ENCODE results near the gene TYMP. TPM values are rescaled to one million over a fixed set of nuclear protein-coding genes. Genes with fewer than 3 reads are reported as not detected.

TYMP gene
- total RNA-seq, 1 donor from 2014 or later, result 3.3 TPM

GRCh38 chr22:50576806-50577696, 47.2 kb upstream of the TYMP start:
- H3K79me2 ChIP-seq (ENCODE audit: insufficient read depth, low read length), result peaks cover 4% of the 10 kb centered on the region
- Mint-ChIP-seq H3K9me3 (ENCODE audit: unreplicated experiment) (no peaks in the 10 kb centered on the region), H3K36me3 (ENCODE audit: low read depth, unreplicated experiment) (peaks cover 10% of the 10 kb centered on the region), H3K27ac (ENCODE audit: unreplicated experiment) (no peak overlapping the region), H3K4me3 (ENCODE audit: unreplicated experiment) (no peak overlapping the region), H3K27me3 (ENCODE audit: low read depth, unreplicated experiment) (no peaks in the 10 kb centered on the region), H3K4me1 (ENCODE audit: low read depth, unreplicated experiment) (peaks cover 3% of the 10 kb centered on the region)
- TF ChIP-seq CTCF (IDR thresholded peaks at IDR 0.05; ENCODE audit: insufficient read depth, low read depth, low read length) (no peak), EZH2 (IDR thresholded peaks at IDR 0.05; ENCODE audit: insufficient read depth, low read length) (no peak)
- no peaks in the 10 kb centered on the region for H3K36me3 ChIP-seq (ENCODE audit: insufficient read depth, low read length)
- no peak overlapping the region for H2AFZ ChIP-seq (ENCODE audit: low read depth, low read length)
- no peaks in the 10 kb centered on the region for H4K20me1 ChIP-seq (ENCODE audit: insufficient read depth, low read length)
- DNase-seq (ENCODE audit: low read depth) (no peak), FAIRE-seq (no peak)
- H3K27ac ChIP-seq (ENCODE audit: low read depth, low read length), result no peak overlapping the region
- H3K4me2 ChIP-seq (ENCODE audit: low read length), result no peak overlapping the region
- H3K9me3 ChIP-seq (ENCODE audit: insufficient read depth, low read depth, low read length), result no peaks in the 10 kb centered on the region
- H3K9ac ChIP-seq (ENCODE audit: low read length), result no peak overlapping the region
- H3K4me1 ChIP-seq (ENCODE audit: insufficient read depth, low read length), result peaks cover 8% of the 10 kb centered on the region
- H3K27me3 ChIP-seq (ENCODE audit: insufficient read depth, low read length), result peaks cover 8% of the 10 kb centered on the region
- no peak overlapping the region for H3K4me3 ChIP-seq (ENCODE audit: insufficient read depth, low read depth, low read length)

- H3K36me3 ChIP-seq (ENCODE audit: insufficient read depth, low read length), result no peaks in the 10 kb centered on the region
- no peaks in the 10 kb centered on the region for H3K9me3 ChIP-seq (ENCODE audit: insufficient read depth, low read depth, low read length)
- Mint-ChIP-seq H3K4me1 (ENCODE audit: low read depth, unreplicated experiment) (peaks cover 1% of the 10 kb centered on the region), H3K4me3 (ENCODE audit: unreplicated experiment) (no peak overlapping the region), H3K27me3 (ENCODE audit: low read depth, unreplicated experiment) (no peaks in the 10 kb centered on the region), H3K27ac (ENCODE audit: unreplicated experiment) (no peak overlapping the region), H3K9me3 (ENCODE audit: unreplicated experiment) (no peaks in the 10 kb centered on the region), H3K36me3 (ENCODE audit: low read depth, unreplicated experiment) (peaks cover 12% of the 10 kb centered on the region)
- peaks cover 8% of the 10 kb centered on the region for H3K27me3 ChIP-seq (ENCODE audit: insufficient read depth, low read length)
- no peak overlapping the region for H3K4me3 ChIP-seq (ENCODE audit: insufficient read depth, low read depth, low read length)
- no peak overlapping the region for H3K27ac ChIP-seq (ENCODE audit: low read depth, low read length)
- H3K4me2 ChIP-seq (ENCODE audit: low read length), result no peak overlapping the region
- no peak overlapping the region for H3K9ac ChIP-seq (ENCODE audit: low read length)
- H3K4me1 ChIP-seq (ENCODE audit: insufficient read depth, low read length), result peaks cover 3% of the 10 kb centered on the region
- no peak for TF ChIP-seq EZH2 (IDR thresholded peaks at IDR 0.05; ENCODE audit: insufficient read depth, low read length)
- peak; percentile 25 for TF ChIP-seq CTCF (IDR thresholded peaks at IDR 0.05; ENCODE audit: insufficient read depth, low read depth, low read length)
- no peaks in the 10 kb centered on the region for H4K20me1 ChIP-seq (ENCODE audit: insufficient read depth, low read length)
- no peak overlapping the region for H2AFZ ChIP-seq (ENCODE audit: low read depth, low read length)
- no peaks in the 10 kb centered on the region for H3K79me2 ChIP-seq (ENCODE audit: insufficient read depth, low read length)
- DNase-seq (ENCODE audit: low read depth) (peak; percentile 12), FAIRE-seq (no peak)
These were observed 46.3 kb upstream of the TYMP start for GRCh38 chr22:50576070-50576469.

- H4K20me1 ChIP-seq (ENCODE audit: insufficient read depth, low read length), result no peaks in the 10 kb centered on the region
- H3K9me3 ChIP-seq (ENCODE audit: insufficient read depth, low read depth, low read length), result no peaks in the 10 kb centered on the region
- no peak overlapping the region for H3K4me2 ChIP-seq (ENCODE audit: low read length)
- Mint-ChIP-seq H3K4me3 (ENCODE audit: unreplicated experiment) (no peak overlapping the region), H3K9me3 (ENCODE audit: unreplicated experiment) (no peaks in the 10 kb centered on the region), H3K4me1 (ENCODE audit: low read depth, unreplicated experiment) (peaks cover 1% of the 10 kb centered on the region), H3K36me3 (ENCODE audit: low read depth, unreplicated experiment) (peaks cover 17% of the 10 kb centered on the region), H3K27me3 (ENCODE audit: low read depth, unreplicated experiment) (no peaks in the 10 kb centered on the region), H3K27ac (ENCODE audit: unreplicated experiment) (no peak overlapping the region)
- no peak overlapping the region for H2AFZ ChIP-seq (ENCODE audit: low read depth, low read length)
- H3K36me3 ChIP-seq (ENCODE audit: insufficient read depth, low read length), result no peaks in the 10 kb centered on the region
- H3K9ac ChIP-seq (ENCODE audit: low read length), result no peak overlapping the region
- H3K79me2 ChIP-seq (ENCODE audit: insufficient read depth, low read length), result no peaks in the 10 kb centered on the region
- peaks cover 8% of the 10 kb centered on the region for H3K27me3 ChIP-seq (ENCODE audit: insufficient read depth, low read length)
- no peak overlapping the region for H3K27ac ChIP-seq (ENCODE audit: low read depth, low read length)
- FAIRE-seq (no peak), DNase-seq (ENCODE audit: low read depth) (no peak)
- H3K4me3 ChIP-seq (ENCODE audit: insufficient read depth, low read depth, low read length), result no peak overlapping the region
- H3K4me1 ChIP-seq (ENCODE audit: insufficient read depth, low read length), result peaks cover 3% of the 10 kb centered on the region
- TF ChIP-seq EZH2 (IDR thresholded peaks at IDR 0.05; ENCODE audit: insufficient read depth, low read length), result no peak
- no peak for TF ChIP-seq CTCF (IDR thresholded peaks at IDR 0.05; ENCODE audit: insufficient read depth, low read depth, low read length)
These were observed 45.7 kb upstream of the TYMP start for GRCh38 chr22:50575426-50575941.
